NCI-H1694 treated with DMSO at 0.1 percent for 48 hours (cell line): ENCODE data around the gene ZSCAN10.

ENCODE experiments used
- DNase-seq: peaks from one replicate; lab custom pipeline; 2025; lab: John Stamatoyannopoulos, UW

ZSCAN10 gene

DNA sequence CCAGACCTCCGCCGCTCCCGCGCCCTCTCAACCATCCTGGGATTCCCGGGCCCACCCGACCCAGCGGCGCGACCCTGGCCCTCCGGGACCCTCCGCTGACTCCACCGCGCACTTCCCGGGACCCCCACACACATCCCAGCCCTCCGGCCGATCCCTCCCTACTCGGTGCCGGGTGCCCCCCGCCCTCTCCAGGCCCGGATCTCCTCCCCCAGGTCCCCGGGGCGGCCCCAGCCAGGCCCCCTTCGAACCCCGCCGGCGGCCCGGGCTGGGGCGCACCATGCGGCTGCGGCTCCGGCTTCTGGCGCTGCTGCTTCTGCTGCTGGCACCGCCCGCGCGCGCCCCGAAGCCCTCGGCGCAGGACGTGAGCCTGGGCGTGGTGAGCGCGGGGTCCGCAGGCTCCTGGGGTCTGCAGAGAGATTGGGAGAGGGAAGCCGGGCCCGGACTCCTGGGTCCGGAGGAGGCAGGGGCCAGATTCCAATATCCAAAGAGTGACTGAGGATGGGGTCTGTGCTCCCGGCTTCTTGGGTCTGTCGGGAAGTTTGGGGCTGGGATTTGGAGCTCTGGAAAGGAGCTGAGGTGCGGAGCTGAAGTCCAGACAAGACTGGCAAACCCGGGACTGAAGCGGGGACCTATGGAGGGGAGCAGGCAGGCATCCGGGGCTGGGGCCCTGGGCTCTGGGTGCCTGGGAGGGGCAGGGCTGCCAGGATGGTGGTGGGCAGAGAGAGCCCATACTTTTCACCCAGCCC, 52.3 kb downstream of the ZSCAN10 start:
- no peak for DNase-seq

DNA sequence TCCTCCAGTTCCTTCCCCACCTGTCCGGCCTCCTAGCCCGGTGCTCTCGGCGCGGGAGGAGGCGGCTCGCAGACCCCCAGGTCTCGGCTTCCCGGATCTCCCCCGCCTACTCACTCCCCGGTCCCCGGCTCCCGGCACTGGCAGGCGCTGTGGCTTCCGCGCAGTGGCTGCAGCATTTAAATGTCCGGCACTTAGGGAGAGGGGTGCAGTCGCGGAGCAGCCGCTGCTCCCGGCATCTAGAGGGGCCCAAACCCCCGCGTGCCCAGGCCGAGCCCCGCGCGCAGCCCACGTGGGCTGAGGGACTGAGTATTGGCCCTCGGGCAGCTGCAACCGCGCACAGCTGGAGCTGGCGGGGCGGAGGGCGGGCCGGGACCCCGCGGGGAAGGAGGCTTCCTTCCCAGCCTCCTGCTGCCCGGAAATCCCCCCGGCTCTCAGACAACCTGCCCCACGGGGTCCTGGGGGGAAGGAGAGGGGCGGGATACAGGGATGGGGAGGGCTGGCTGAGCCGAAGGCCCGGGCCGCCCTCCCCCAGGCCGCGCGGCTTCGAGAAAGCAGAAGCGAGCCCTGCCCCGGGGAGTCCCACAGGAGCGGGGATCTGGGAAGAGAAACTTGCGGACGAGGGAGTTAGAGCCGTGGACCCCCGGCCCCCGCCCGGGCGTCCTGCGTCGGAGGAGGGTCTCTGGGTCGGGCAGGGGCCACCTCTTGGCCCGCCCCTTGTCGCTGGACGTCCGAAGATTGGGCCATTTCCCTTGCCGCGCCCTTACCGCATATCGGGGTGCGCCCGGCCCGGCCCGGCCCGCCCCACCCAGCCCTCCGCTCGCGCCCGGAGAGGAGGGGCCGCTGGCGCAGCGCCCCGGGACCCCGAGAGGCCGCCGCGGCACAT, 53.1 kb downstream of the ZSCAN10 start, which contains the start of gene MMP25:
MMP25 (plus strand) TSS at position 804 of the 883 bp plus-strand sequence. CDS start 357 bp downstream, outside the sequence.
- DNase-seq = no peak

DNA sequence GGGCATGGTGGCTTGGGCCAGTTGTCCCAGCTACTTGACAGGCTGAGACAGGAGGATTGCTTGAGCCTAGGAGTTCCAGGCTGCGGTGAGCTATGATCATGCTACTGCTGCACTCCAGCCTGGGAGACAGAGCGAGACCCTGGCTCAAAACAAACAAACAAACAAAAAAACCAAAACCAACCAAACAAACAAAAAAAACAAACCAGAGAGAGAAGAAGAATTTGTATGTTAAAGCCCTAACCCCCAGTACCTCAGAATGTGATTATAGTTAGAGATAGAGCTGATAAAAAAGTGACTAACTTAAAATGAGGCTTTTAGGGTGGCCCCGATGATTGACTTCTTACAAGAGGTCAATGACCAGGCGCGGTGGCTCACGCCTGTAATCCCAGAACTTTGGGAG, 54.4 kb downstream of the ZSCAN10 start:
- DNase-seq = no peak

- DNase-seq = no peak
Measured at GRCh38 chr16:3042376-3042775, 56.7 kb downstream of the ZSCAN10 start.

DNA sequence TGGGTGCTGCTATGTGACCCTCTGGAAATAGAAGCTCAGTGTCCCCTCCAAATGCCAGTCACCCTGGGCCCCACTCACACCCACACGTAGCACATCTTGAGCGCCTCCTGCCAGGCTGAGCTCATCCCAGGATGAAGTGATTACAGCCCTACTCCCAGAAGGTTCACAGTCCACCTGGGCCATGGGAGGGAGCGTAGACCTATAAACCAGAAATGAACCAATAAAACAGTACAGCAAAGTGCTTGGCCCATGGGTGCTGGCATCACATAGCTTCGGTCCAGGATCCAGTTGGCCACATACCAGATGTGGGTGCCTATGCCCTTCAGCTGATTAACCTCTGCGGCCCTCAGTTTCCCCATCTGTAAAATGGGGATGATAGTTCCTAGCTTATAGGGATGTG, 60.2 kb downstream of the ZSCAN10 start:
- no peak for DNase-seq
